Activated naive CD8-positive, alpha-beta T cell treated with anti-CD3 and anti-CD28 coated beads, Interleukin-2, amount 50 U/mL, for 16 hours (primary cell): ENCODE measurements around the gene EBF3.

Experiments used
- DNase-seq: peaks from one replicate; pipeline ENCODE4 v3.0.0-alpha.2; 2020; ENCODE audit warnings: low read depth, low spot score

Gene EBF3

GRCh38 chr10:129971381-129972144, 7.5 kb upstream of the EBF3 start:
- DNase-seq = no peak

GRCh38 chr10:129970465-129971364, 6.6 kb upstream of the EBF3 start:
- no peak for DNase-seq

DNA sequence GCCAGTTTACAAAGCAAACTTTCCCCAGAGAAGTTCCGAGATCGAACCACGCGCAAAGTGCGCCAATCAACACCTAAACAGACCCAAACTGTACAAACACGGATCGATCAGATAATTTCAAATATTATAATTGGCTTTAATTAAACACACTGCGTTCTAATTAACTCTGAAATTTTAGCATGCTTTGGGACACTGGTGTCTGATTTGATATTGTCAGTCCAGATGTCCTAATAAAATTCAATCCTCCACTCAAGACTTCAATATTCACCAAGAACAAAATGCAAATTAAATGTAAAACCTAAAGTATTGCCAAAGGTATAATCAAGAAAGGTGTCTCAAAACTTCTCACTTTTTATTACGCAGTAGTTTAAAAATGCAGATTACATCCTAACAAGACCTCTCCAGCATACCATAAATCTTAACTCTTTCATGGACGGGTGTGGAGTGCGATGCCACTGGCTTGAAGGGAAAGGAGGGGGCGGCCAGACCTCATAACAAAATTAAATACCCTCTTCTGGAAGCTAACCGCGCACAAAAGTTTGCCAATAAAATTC, 5.9 kb upstream of the EBF3 start:
- DNase-seq = no peak

- no peak for DNase-seq
These were observed 5.3 kb upstream of the EBF3 start for GRCh38 chr10:129969184-129969910.

- no peak for DNase-seq
These were observed 4.7 kb upstream of the EBF3 start for GRCh38 chr10:129968853-129969183.

DNA sequence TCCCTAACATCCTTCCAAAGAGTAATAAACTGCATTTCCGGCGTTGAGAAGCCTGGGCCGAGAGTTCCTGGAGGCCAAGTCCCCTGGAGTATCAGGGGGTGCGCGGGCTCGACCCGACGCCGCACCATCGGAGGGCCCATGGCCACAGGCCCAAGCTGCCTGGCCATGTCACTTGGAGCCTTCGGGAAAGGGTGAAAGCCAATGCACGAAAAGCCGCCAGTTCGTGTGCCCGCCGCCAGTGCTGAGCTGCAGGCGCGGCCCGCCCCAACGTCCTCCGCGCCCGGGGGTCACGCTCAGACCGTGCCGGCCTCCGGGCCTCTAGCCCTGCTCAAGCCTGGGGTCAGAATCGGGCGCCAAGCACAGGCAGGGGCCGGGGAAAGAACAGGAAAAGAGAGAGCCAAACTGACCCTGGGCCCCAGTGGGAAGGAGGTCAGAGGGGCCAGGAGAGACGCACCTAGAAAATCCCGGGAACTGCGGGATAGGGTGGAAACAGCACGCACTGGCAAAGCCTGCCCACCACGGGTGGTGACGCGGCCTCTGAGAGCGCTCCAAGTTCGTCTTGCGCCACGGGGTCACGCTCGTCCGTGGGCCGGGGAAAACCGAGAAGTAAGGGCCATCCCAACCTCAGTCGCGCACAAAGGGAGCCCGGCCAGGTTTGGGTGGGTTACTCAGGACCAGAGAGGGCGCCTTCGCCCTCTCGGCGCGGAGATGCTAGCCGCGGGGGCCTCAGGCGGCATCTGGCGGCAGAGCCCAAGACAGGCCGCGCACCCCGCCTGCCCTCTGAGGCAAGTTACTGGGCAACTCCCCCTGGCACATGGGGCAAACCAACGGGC, 4.2 kb upstream of the EBF3 start:
- no peak for DNase-seq

GRCh38 chr10:129967579-129968019, 3.5 kb upstream of the EBF3 start:
- DNase-seq = no peak

DNA sequence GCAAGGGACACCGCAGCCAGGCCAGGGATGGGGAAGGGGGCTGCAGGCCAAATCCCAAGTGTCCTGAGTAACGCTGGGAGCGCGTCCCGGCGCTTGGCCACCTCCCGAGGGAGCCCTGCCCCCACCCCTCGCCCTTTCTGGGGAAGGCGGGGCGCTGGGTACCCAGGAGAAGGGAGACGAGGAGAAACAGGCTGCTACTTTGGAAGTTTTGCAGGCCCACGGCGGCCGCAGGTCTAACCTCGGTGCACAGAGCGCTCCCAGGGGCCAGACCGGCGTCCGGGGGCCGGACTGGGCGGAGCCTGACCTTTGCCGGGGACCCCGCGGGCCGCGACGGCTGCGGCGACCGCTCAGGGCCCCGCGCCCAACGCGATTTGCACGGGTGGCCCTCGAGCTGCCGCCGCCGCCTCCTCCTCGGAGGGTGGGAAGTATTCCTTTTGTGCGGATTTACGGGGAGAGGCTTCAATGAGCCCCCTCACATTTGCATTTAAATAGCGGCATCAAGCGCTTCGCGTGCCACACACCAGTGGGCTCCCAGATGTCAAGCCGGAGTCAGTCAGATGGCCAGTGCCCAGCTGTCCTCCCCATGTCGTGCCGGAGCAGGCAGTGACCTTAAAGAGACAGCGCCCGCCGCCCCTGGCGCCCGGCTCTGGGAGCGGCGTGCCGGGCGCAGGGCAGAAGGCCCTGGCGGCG, 3.0 kb upstream of the EBF3 start:
- DNase-seq = no peak

GRCh38 chr10:129966370-129966888, 2.4 kb upstream of the EBF3 start:
- DNase-seq = no peak

DNA sequence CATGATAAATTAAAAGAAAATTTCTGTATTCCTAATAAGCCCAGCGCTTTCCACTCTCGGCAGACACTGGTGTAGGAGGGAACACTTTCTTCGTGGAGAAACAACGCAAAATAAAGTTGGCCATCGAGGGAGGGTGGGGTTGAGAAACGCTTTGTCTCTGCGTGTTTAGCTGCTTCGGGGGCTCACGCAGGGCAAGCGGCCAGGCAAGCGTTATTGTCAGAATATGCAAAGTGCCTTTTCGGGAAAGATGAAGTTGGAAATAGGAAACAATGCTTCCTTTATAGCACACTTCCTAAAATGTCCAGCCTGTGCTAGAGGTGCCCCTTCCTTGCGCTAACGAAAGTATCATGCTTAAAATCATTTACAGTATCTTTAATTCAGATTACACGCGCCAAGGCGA, 1.9 kb upstream of the EBF3 start:
- DNase-seq = no peak

GRCh38 chr10:129965425-129965808, 1.3 kb upstream of the EBF3 start:
- DNase-seq = no peak

- DNase-seq = no peak
These were observed 744 bp upstream of the EBF3 start for GRCh38 chr10:129964611-129965424.

- DNase-seq = no peak
These were observed 1.0 kb downstream of the EBF3 start for GRCh38 chr10:129962872-129963640.

DNA sequence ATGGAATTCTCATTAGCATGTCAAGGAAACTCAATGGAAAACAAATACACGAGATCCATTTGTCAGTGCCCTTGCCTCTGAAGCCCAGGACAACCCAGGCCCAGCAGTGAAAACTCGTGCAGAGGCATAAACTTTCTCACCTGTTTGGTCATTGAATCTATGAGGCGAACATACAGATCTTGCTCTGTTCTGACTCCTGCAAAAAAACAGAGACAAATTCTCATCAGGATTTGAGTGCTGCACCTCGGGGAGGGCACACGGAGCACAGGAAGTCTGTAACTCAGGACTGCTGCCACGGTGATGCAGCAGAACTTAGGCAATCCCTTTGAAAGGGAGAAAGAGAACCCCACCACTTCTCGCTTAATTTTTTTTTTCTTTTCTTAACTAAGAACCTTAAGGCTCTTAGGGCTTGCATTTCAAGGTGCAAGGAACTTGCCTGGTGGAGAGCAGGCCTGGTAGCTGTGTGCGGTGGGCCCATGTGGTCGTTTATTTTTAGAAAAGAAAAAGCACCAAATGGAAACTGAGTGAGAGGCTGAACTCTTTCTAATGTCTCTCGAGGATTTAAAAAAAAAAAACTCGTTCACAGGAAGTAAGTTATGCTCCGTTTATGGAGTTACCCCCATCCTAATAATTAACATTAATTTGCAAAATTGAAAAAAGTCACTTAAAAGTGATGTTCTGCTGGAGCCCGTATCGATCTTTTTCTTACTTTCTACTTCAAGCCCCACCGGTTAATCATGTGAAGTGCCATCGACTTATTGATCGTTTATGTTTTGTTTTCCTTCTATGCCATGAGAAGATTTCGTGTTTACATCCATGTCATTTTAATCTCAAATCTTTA, 1.8 kb downstream of the EBF3 start:
- DNase-seq = no peak

GRCh38 chr10:129961157-129961701, 2.8 kb downstream of the EBF3 start:
- DNase-seq = no peak

- DNase-seq = no peak
These were observed 3.5 kb downstream of the EBF3 start for GRCh38 chr10:129960481-129961156.
